NCI-H1417 treated with DMSO at 0.1 percent for 48 hours (cell line): ENCODE data around the gene MAGI2.

ENCODE experiments used
- DNase-seq: peaks from one replicate; lab custom pipeline; 2025; lab: John Stamatoyannopoulos, UW

The MAGI2 gene

GRCh38 chr7:78139335-78139734 lies 1314.1 kb downstream of the MAGI2 start:
- DNase-seq, result no peak

- DNase-seq, result no peak
Observed at GRCh38 chr7:78134774-78135173, 1318.7 kb downstream of the MAGI2 start.

- no peak for DNase-seq
Observed at GRCh38 chr7:78134256-78134655, 1319.2 kb downstream of the MAGI2 start.

GRCh38 chr7:78130446-78131215 lies 1322.8 kb downstream of the MAGI2 start:
- no peak for DNase-seq

GRCh38 chr7:78129865-78130264 lies 1323.6 kb downstream of the MAGI2 start:
- DNase-seq, result no peak

GRCh38 chr7:78127009-78127408 lies 1326.5 kb downstream of the MAGI2 start:
- DNase-seq, result no peak

- DNase-seq, result no peak
Observed at GRCh38 chr7:78125884-78126283, 1327.6 kb downstream of the MAGI2 start.

GRCh38 chr7:78124216-78124615 lies 1329.3 kb downstream of the MAGI2 start:
- DNase-seq, result no peak

GRCh38 chr7:78121888-78122287 lies 1331.6 kb downstream of the MAGI2 start:
- no peak for DNase-seq

- no peak for DNase-seq
Observed at GRCh38 chr7:78118470-78118869, 1335.0 kb downstream of the MAGI2 start.

GRCh38 chr7:78115876-78116275 lies 1337.6 kb downstream of the MAGI2 start:
- no peak for DNase-seq

- DNase-seq, result no peak
Observed at GRCh38 chr7:78114993-78115392, 1338.5 kb downstream of the MAGI2 start.

- no peak for DNase-seq
Observed at GRCh38 chr7:78112488-78112887, 1341.0 kb downstream of the MAGI2 start.

- no peak for DNase-seq
Observed at GRCh38 chr7:78111386-78111785, 1342.1 kb downstream of the MAGI2 start.

GRCh38 chr7:78103475-78103874 lies 1350.0 kb downstream of the MAGI2 start:
- DNase-seq, result no peak

- DNase-seq, result no peak
Observed at GRCh38 chr7:78101076-78101475, 1352.4 kb downstream of the MAGI2 start.

GRCh38 chr7:78099715-78100394 lies 1353.6 kb downstream of the MAGI2 start:
- DNase-seq, result no peak

GRCh38 chr7:78095549-78095948 lies 1357.9 kb downstream of the MAGI2 start:
- DNase-seq, result no peak

GRCh38 chr7:78092331-78092730 lies 1361.1 kb downstream of the MAGI2 start:
- DNase-seq, result no peak

GRCh38 chr7:78090616-78091015 lies 1362.9 kb downstream of the MAGI2 start:
- DNase-seq, result no peak

GRCh38 chr7:78083476-78084120 lies 1369.9 kb downstream of the MAGI2 start:
- no peak for DNase-seq

- no peak for DNase-seq
Observed at GRCh38 chr7:78082556-78082955, 1370.9 kb downstream of the MAGI2 start.

GRCh38 chr7:78081888-78082287 lies 1371.6 kb downstream of the MAGI2 start:
- no peak for DNase-seq
